Measurements from ENCODE around the gene MTMR3. TPM values are rescaled to one million over a fixed set of nuclear protein-coding genes. Genes with fewer than 3 reads are reported as not detected.

The MTMR3 gene
- total RNA-seq, 4 donors from 2014 or later: 34.9 to 45.9 (median 41.9) TPM

DNA sequence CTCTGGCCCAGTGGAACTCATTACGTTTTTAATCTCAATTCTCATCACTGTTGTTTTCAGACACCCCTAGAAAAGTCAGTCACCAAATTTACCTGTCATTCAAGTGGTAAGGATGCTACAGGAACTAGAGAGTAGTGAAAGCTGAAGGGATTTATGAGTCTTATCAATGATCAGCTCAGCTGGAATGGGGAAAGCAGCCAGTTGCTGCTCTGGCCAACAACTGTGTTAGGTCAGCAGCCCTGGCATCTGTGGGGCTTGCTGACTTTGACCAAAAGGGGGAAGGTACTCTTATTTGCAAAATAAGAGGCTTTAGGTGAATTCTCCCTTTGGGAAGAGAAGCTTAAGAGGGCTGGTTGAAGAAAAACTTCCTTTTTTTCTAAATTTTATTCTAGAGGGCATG lies 121.1 kb downstream of the MTMR3 start:
- no peak overlapping the region for H3K27ac ChIP-seq
- 38% methylated on average over 1 of the region's 1 CpG; no CpG with 5 or more reads in 1 of the 2 donors for WGBS, 2 donors (ENCODE audit: low coverage in 1 of 2)
- peaks cover 0 to 18% (median 8%) of the 10 kb centered on the region in 3 donors for H3K4me1 ChIP-seq
- TF ChIP-seq POLR2AphosphoS5 (IDR thresholded peaks at IDR 0.05): no peak
- TF ChIP-seq POLR2A (IDR thresholded peaks at IDR 0.05): no peak
- H3K9me3 ChIP-seq: no peaks in the 10 kb centered on the region
- H3K36me3 ChIP-seq: peaks cover 5 to 78% of the 10 kb centered on the region in 2 donors
- no peak overlapping the region for H3K4me3 ChIP-seq
- ATAC-seq: no peak
- no peaks in the 10 kb centered on the region for H3K27me3 ChIP-seq

GRCh38 chr22:30004694-30005093 lies 121.7 kb downstream of the MTMR3 start:
- Histone ChIP-seq H3K27ac (no peak overlapping the region), H3K9me3 (no peaks in the 10 kb centered on the region), H3K36me3 (peaks cover 5 to 78% of the 10 kb centered on the region in 2 donors), H3K4me3 (no peak overlapping the region), H3K4me1 (peaks cover 0 to 18% (median 8%) of the 10 kb centered on the region in 3 donors), H3K27me3 (no peaks in the 10 kb centered on the region)
- WGBS, 2 donors (ENCODE audit: low coverage in 1 of 2): 11 to 23% methylated on average over 3 to 4 of the region's 4 CpGs
- ATAC-seq: no peak
- no peak for TF ChIP-seq POLR2A (IDR thresholded peaks at IDR 0.05)
- TF ChIP-seq POLR2AphosphoS5 (IDR thresholded peaks at IDR 0.05): no peak
- no peak for TF ChIP-seq EP300 (IDR thresholded peaks at IDR 0.05)
- TF ChIP-seq, protein P1, sequence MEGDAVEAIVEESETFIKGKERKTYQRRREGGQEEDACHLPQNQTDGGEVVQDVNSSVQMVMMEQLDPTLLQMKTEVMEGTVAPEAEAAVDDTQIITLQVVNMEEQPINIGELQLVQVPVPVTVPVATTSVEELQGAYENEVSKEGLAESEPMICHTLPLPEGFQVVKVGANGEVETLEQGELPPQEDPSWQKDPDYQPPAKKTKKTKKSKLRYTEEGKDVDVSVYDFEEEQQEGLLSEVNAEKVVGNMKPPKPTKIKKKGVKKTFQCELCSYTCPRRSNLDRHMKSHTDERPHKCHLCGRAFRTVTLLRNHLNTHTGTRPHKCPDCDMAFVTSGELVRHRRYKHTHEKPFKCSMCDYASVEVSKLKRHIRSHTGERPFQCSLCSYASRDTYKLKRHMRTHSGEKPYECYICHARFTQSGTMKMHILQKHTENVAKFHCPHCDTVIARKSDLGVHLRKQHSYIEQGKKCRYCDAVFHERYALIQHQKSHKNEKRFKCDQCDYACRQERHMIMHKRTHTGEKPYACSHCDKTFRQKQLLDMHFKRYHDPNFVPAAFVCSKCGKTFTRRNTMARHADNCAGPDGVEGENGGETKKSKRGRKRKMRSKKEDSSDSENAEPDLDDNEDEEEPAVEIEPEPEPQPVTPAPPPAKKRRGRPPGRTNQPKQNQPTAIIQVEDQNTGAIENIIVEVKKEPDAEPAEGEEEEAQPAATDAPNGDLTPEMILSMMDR (IDR thresholded peaks at IDR 0.05): no peak

GRCh38 chr22:30005213-30005857 lies 122.4 kb downstream of the MTMR3 start:
- ATAC-seq: peak; percentile 74
- no peaks in the 10 kb centered on the region for H3K27me3 ChIP-seq
- H3K27ac ChIP-seq: no peak overlapping the region
- H3K36me3 ChIP-seq: peaks cover 5 to 79% of the 10 kb centered on the region in 2 donors
- H3K4me3 ChIP-seq: no peak overlapping the region
- no peak for TF ChIP-seq POLR2A (IDR thresholded peaks at IDR 0.05)
- TF ChIP-seq, protein P1 (IDR thresholded peaks at IDR 0.05): peak; percentile 78 to 97 (median 90)
- TF ChIP-seq POLR2AphosphoS5 (IDR thresholded peaks at IDR 0.05): no peak
- no peaks in the 10 kb centered on the region for H3K9me3 ChIP-seq
- WGBS, 2 donors (ENCODE audit: low coverage in 1 of 2): 13 to 28% methylated on average over 2 to 3 of the region's 3 CpGs
- H3K4me1 ChIP-seq: peaks cover 0 to 18% (median 8%) of the 10 kb centered on the region in 3 donors

DNA sequence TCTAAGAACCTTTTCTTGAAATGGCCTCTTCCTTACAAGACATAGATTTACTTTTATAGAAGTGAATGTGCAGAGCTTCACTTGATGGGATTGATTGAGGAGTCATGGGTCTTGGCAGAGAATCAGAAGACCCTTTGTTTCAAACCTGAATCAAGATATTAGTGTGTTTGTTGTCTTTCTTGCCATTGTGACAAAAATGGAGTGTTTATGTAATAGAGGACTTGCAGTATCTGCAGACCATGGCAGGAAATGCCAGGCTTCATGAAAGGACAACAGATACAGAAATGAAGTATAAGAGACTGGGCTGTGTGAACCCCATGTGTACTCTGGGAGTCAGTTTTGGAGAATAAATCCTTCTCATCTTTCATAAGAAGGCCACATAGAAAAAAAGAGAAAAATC lies 124.4 kb downstream of the MTMR3 start:
- Histone ChIP-seq H3K9me3 (no peaks in the 10 kb centered on the region), H3K27me3 (no peaks in the 10 kb centered on the region), H3K27ac (no peak overlapping the region), H3K36me3 (peaks cover 5 to 86% of the 10 kb centered on the region in 2 donors), H3K4me3 (no peak overlapping the region), H3K4me1 (peaks cover 0 to 18% (median 8%) of the 10 kb centered on the region in 3 donors)
- no peak for TF ChIP-seq EP300 (IDR thresholded peaks at IDR 0.05)
- TF ChIP-seq POLR2A (IDR thresholded peaks at IDR 0.05): no peak
- TF ChIP-seq, protein P1 (IDR thresholded peaks at IDR 0.05): no peak
- no peak for TF ChIP-seq POLR2AphosphoS5 (IDR thresholded peaks at IDR 0.05)
- ATAC-seq: no peak

DNA sequence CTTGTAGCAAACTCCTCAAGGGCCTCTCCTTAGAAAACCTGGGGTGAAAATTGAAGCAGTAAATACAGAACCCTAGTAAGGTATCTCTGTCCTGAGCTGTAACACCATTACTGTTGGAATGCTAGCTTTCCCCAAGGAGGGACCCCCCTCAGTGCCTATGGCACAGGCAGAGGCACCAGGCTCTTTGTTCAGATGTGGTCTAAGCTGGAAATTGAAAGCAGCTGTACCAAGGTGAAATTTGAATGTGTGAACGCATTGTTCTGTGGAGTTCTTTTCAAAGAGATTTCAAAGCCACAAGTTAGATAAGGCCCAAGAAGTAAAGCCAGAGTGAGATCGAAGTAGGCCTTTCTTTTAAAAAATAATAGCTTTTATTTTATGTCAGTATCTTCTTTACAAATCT lies 125.4 kb downstream of the MTMR3 start:
- H3K9me3 ChIP-seq: no peaks in the 10 kb centered on the region
- peaks cover 0 to 18% (median 8%) of the 10 kb centered on the region in 3 donors for H3K4me1 ChIP-seq
- TF ChIP-seq POLR2AphosphoS5 (IDR thresholded peaks at IDR 0.05) (no peak), EP300 (IDR thresholded peaks at IDR 0.05) (no peak), POLR2A (IDR thresholded peaks at IDR 0.05) (no peak)
- TF ChIP-seq, protein P1 (IDR thresholded peaks at IDR 0.05): no peak
- no peaks in the 10 kb centered on the region for H3K27me3 ChIP-seq
- H3K36me3 ChIP-seq: peaks cover 5 to 86% of the 10 kb centered on the region in 2 donors
- H3K4me3 ChIP-seq: no peak overlapping the region
- 81 to 94% methylated on average over 2 of the region's 2 CpGs for WGBS, 2 donors (ENCODE audit: low coverage in 1 of 2)
- ATAC-seq: no peak
- H3K27ac ChIP-seq: no peak overlapping the region

All from gastroesophageal sphincter (tissue), 4 donors.